Thyroid gland (tissue), 4 donors: ENCODE measurements around the gene EPS15.

Experiments
- CTCF ChIP-seq, 6 experiments: fragments of 200-600 bp in 3 of 6; fragments of 450-650 bp in 3 of 6; sonication (generic) in 3 of 6; IDR thresholded peaks; one replicate each; pipeline ENCODE4 v1.5.1; 2016 to 2019; ENCODE audit warnings: antibody characterized with exemption in 6 of 6, mild to moderate bottlenecking in 2 of 6, inconsistent platforms in 1 of 6, moderate library complexity in 1 of 6
- POLR2A ChIP-seq, 2 donors: fragments of 450-650 bp; IDR thresholded peaks; one replicate each; pipeline ENCODE4 v1.6.1; 2017; ENCODE audit warnings: antibody characterized with exemption in 2 of 2, mild to moderate bottlenecking in 2 of 2, moderate library complexity in 1 of 2

GRCh38 chr1:51414811-51415210, 104.3 kb downstream of the EPS15 start:
- TF ChIP-seq CTCF (IDR thresholded peaks at IDR 0.05) (no peak), POLR2A (IDR thresholded peaks at IDR 0.05) (no peak)
